GM18909 (cell line): ENCODE data around the gene IMMP2L.
"Not testable (repeated sequence)": the region's sequence is repeated elsewhere in the genome, so short reads cannot be mapped to it uniquely, and the experiment has no call there.

Source experiments
- ATAC-seq: cut with Tn5 transposase; IDR thresholded peaks from one replicate; pipeline ENCODE4 v1.9.1; 2021; ENCODE audit warnings: mild to moderate bottlenecking; ENCODE audit not compliant: unreplicated experiment, poor library complexity

Gene IMMP2L

DNA sequence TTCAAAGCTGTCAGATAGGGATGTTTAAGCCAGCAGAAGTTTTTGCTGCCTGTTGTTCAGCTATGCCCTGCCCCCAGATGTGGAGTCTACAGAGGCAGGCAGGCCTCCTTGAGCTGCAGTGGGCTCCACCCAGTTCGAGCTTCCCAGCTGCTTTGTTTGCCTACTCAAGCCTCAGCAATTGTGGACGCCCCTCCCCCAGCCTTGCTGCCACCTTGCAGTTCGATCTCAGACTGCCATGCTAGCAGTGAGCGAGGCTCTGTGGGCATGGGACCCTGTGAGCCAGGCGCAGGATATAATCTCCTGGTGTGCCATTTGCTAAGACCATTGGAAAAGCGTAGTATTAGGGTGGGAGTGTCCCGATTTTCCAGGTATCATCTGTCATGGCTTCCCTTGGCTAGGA lies 901.7 kb downstream of the IMMP2L start:
- ATAC-seq, result not testable (repeated sequence)

DNA sequence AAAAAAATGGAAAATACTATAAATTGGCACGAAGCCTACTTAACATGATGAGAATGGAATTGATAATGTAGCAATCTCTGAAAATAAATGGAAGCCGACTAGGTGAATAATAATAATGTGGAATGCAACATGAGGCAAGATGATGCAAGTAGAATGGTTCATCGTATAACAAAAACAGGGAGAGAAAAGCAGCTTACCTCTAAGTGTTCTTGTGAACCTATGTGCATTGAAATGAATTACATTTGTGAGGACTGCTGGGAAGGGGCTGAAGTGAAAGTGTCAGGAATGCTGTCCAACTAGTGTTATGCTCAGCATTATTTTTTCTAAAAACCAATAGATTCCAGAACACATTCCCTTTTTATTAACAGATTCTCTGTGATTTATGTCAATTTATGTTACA lies 912.0 kb downstream of the IMMP2L start:
- ATAC-seq, result no peak

DNA sequence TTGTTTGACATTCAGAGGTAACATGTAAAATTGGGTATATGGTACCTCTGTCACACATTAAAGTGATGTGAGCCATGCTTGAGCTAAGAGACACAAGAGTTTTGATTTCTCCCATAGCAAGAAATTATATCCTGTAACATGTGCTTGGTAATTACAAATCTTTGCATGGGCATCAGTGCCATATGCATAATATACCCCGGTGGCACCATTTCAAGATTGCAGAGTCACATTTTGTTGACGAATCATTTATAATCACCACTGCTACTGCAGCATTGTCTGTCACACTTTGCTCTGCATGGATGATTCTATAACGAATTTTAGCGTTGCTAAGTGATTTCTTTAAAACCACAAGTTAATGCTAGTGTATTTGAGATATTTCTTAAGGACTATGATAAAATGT lies 915.0 kb downstream of the IMMP2L start:
- no peak for ATAC-seq

DNA sequence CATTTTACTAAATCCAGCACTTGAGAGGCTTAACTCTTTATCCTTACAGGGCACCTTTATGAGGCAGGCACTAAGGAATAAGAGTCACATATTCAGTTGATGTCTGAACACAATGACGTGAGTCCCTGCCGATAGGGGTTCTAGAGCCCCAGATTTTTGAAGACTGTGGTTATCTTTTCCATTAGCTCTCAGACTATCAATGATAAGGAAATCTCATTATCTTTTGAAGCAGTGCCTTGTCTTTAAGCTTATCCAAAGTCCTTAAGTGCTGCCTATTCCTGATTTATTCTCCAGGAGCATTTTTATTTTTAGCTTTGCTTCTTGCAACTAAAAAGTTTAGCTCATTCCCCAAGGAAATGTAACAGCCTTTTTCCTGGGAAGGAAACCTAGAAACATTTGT lies 915.5 kb downstream of the IMMP2L start:
- no peak for ATAC-seq

DNA sequence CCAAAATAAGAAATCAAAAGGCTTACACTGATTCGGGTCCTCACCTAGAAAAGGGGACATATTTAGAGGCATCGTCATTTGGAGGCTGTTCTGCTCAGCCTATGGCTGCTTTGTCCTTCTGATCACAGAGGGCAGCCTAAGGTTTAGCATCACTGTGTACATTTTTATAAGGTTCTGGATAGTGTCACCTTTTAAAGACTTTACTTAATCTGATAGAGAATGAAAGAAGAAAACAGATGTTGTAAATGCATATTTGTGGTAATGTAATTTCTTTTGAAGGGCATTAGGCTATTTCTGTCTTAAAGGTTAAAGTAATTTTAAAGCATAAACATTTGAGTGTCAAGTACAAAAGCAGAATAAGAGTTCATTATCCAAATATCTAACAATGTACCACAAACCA lies 916.7 kb downstream of the IMMP2L start:
- ATAC-seq, result no peak

DNA sequence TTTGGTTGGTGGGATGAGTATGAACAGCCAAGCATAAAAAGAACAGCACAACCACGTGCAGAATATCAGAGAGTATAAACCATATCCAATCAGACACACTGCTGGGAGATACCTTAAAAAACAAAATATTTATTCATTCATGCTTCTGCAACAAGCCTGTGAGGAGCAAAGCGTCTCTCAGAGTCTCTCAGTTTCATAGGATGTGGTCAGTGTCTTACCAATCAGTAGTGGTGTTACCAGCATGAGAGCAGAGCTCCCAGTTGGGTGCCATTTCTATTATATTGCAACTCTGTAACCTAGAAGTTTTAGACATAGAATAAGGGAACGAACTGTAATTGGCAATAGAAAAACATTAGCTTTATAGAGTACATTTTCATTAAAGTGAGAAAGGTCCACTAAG lies 917.2 kb downstream of the IMMP2L start:
- ATAC-seq, result no peak

DNA sequence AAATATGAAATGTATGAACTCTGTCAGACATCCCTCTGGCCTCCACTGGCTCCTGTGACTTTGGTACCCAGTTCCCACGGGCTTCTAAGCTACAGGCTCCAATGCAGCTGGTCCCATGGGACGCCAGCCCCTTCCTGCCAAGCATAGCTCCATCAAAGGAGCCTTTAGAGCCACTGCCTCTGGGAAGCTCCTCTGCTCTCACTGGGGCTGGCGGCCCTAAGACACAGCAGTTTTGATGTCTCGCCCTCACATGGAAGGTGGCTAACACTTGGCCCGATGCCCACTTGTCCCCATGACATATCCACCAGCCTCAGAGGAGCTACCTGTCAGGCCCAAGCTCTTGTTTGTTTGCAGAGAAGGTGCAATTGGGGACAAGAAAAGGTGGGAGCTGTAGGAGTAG lies 925.0 kb downstream of the IMMP2L start:
- ATAC-seq, result no peak

DNA sequence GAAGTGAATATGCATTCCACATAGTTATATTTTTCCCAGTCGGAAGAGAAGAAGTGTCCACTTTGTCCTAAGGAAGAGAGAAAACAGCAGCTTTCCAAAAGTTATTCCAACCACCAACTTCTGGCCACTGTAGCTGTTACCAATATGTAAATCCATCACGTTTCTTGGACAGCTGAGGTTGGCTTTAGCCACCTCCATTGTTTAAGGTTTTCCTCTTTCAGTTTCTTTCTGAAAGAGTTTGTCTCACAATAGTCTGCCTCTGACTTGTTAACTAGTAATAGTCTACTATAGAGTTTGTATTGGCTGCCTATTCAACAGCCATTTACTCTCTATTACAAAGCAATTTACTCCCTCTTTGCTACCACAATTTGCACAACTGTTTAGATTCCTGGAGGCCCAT lies 929.0 kb downstream of the IMMP2L start:
- ATAC-seq, result no peak

DNA sequence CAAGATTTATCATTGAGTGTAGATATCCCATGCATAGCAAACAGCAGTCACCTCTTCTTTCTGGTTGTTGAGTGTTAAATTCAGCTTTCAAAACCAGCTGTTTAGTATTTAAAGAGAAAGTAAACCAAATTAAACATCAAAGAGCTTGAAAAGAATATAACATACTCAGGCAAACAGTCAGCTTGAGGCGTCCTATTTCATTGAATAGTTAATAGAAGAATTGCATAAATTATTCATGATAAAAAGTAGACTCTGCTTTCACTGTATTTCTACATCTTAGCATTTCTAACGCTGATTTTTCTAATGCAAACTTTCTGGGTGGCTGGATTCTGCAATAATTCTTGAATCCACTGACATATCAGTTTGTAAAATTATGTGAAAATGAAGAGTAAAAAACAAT lies 935.9 kb downstream of the IMMP2L start:
- no peak for ATAC-seq

DNA sequence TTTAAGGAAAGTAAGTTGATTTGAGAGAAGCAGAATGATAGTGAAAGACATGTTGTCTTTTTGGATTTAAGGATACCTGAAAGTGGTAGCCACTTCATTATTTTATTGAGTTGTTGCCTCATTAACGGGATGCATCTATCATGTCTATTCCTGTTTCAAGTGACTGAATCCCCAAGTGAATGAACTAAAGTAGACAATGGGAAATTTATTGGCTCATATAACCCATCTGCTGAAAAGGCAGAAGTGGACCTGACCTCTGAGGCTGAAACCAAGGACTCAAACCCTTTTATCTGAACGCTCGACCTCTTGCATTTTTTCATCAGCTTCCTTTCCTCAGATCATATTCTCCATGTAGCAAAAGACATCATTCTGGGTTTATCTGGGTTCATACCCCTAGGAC lies 937.0 kb downstream of the IMMP2L start:
- ATAC-seq, result no peak

DNA sequence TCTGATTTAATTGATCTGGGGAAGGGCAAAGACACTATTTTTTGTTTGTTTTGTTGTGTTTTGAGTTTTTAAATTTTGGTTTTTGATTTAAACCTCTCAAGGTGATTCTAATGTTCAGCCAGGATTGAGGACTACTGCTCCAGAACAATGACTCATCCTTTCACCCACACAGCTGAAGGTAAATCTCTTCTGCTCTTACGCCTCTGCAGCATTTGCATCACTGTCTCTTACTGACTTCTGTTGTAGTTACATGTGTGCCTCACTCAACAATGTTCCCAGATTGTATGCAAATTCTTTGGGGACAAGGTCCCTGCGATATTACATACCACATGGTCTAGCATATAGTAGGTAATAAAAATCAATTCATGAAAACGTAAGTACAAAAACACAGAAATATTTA lies 938.9 kb downstream of the IMMP2L start:
- no peak for ATAC-seq

DNA sequence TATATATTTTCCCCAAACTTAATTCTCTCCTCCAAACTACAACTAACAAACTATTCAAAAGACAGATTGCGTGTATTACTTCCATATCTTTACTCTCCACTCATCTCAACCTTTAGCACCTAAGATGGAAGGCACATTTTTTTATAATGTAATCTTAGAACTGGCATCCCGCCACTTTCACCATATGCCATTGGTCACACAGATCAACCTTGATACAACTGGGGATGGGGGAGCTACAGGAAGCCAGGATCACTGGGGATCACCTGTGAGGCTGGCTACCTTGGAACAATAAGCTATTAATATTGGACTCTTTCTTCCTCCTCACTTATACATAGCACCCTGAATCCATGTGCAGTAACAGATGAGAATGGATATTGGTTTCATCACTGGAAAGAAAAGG lies 941.0 kb downstream of the IMMP2L start:
- ATAC-seq, result no peak

DNA sequence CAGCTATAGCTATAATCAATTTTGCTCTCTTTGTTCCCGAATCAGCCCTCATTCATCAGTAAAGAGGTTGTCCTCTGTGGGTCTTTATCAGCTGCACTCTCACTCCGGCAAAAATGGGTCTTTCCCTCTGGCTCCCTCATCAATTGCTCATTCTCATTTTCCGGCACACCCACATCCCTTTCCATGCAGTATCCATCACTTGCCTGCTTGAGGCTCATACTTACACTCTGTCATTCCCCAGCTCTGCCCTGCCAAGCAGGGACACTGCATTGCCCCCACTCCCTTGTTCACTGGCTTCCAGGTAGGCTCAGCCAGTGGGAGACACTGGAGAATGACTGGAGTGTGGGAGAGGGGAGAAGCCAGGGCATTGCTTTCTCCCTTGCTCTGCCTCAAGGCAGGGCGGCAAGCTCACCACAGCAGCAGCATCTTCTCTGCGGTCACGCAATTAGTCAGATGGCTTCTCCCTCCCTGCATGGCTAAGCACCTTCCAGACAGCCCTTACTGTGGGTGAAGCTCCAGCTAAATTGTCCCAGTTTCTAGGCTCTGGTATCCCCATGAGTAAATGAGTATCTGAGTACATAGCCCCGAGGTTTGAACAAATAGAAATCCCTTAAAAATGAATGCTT lies 942.1 kb downstream of the IMMP2L start:
- ATAC-seq, result no peak
